NCI-H460 (cell line): Measurements from ENCODE around the gene PXYLP1. TPM values are rescaled to one million over a fixed set of nuclear protein-coding genes. Genes with fewer than 3 reads are reported as not detected.

Experiments used
- DNase-seq: peaks from one replicate; pipeline ENCODE4 v3.0.0-alpha.2; 2016; ENCODE audit warnings: low read depth; ENCODE audit errors: extremely low read depth
- total RNA-seq: library from RNA; depleted of rRNA; stranded (reverse); fragments of >200 nt; shearing (Covaris generic); gene quantifications from 2 replicates; pipeline ENCODE4 v1.2.3, GENCODE V29; 2014

Gene PXYLP1
- total RNA-seq, 1 experiment from 2014 or later, result 5.8 TPM

DNA sequence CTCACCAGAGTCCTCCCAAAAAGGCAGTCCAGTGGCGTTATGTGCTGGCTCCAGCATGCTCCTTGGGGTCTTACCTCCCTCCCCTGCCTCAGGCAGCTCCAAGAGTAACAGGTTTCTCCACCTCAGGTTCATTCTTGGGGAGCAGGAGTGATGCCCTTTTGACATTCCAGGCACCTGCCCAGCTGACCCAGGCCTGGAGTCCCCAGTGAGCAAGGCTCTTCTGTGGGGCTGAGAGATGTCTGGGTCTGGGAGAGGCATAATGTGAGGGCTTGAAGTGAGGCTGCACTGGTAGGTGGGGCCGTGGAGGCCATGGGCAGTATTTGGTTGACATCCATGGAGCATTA, 15.3 kb downstream of the PXYLP1 start:
- no peak for DNase-seq

DNA sequence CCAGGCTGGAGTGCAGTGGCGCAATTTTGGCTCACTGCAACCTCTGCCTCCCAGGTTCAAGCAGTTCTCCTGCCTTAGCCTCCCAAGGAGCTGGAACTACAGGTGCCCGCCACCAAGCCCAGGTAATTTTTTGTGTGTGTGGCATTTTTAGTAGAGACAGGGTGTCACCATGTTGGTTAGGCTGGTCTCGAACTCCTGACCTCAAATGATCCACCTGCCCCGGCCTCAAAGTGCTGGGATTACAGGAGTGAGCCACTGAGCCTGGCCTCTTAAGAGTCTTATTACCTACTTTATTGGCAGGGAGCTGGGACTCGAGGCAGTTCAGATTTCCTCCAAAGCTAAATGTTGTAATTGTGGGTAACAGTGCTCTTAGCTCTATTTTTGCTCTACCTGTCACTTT, 16.4 kb downstream of the PXYLP1 start:
- DNase-seq, result no peak

DNA sequence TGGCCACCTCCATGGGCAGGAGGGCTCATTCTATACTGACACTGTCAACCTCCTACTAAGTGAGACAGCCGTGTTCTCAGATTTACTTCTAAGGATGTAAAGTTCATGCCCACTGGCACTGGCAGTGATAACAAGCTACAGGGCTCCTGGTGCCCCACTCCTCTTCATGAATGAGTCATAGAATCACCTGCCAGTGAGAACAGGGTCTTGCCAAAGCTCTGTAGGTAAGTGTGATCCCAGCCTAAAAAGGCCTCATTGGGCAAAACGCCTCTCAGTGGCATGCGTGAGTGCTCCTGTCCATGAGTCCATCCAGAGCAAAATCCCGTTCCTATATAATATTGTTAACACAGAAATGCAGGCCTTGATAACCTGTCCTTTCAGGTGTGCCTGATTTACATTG, 17.4 kb downstream of the PXYLP1 start:
- no peak for DNase-seq

DNA sequence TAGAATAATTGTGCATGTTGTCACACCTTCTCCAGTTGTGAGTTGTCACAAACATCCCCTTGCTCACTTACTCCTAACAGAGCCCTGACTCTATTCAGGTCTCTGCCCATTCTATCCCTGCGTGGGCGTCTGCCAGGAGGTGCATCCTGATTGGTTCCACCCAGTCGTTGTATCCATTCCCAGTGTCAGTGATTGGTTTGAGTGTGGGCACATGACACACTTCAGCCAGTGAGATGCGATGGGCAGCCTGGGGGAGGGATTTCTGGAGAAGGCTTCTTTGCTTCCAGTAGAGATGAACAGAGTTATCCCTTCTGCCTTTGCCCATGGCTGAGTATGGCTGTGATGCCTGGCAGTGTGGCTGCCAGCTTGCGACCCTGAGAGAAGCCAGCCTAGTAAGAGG, 18.7 kb downstream of the PXYLP1 start:
- DNase-seq, result no peak

DNA sequence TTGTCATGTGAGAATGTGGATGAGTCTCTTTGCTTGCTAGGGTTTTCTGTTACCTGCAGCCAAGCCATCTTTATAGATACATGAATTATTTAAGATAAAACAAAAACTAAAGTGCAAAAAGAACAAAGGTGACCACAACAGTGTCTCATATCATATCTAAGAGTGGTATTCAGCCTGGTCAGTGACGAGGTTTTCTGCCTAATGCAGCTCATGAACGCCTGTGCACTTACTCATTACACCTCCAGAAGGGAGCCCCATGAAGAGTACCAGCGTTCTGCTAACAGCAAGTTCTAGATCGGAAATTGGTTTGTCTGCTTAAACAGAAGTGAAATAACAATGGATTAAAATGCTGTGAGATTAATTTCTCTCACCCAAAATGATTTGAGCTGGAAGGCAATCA, 19.2 kb downstream of the PXYLP1 start:
- DNase-seq, result no peak

DNA sequence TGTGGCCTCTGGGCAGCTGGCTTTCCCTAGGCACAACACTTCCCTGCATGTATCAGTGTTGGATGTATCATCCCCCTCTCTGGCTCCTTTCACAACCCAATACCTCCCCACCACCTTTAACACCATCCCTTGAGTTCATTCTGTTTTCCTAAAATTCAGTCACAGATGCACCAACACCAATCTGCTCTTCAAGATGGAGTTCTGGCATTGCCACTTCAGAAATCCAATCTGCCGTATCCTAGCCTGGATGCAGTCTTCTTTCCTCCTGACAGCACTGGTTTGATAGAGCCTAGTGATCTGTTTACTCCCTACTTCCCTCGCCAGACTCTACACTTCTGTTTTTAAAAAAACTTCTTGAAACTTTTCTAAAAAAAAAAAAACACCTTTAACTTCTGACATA, 21.7 kb downstream of the PXYLP1 start:
- DNase-seq, result no peak

DNA sequence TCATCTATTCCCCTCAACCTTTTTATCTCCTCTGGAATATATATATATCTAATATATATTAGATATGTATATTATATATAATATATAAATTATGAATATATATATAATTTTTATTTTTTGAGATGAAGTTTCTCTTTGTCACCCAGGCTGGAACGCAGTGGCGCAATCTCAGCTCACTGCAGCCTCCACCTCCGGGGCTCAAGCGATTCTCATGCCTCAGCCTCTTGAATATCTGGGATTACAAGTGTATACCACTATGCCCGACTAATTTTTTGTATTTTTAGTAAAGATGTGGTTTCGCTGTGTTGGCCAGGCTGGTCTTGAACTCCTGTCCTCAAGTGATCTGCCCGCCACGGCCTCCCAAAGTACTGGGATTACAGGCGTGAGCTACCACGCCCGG, 22.2 kb downstream of the PXYLP1 start:
- no peak for DNase-seq

DNA sequence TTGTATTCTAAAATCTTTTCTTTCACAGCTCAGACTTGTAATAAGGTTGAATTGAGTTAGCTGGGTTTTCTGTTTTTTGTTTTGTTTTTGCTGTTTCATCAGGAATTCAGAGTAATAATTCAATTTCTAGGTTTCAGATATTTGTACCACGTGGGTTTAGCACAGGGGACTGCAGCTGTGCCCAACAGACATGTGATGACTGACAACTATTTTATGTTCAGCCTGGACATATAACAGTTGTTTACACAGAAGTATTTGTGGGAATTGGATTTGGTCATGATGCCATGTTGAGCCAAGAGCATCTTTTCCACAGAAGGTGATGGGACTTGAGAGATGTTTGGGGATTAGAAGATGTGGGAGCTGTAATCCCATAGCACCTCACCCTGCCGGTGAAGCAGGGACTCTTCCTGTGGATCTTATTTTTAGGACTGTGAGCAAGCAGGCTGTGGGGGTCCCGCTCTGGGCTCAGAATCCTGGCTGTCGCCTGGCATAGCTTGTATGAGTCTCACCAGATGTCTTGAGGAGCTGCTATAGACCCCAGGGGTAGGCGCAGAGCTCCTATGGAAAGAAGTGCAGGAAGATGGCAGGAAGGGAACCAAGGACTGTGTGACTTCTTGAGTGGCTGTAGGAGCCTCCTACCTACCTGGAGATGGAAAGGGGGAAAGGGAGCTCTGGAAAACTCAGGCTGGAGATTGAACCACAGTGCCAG, 23.7 kb downstream of the PXYLP1 start:
- DNase-seq, result no peak

DNA sequence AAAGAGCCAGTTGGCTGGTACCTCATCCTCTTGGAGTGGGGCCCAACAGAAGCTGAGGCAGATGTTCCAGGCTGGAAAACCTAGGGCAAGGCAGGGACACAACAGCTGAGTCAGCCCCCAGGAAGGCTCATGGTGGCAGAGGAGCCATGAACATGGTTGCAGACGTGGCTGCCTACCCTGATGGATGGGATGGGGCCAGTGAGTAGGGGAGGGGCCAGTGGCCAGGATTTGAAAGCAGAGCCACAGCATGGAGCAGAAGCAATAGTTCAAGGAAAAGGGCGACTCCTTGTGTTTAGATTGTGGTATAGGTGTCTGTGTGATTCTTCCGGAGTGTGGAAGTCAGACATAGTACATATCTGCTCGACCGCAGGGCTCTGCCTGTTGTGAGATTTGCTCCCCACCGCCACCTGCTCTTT, 24.2 kb downstream of the PXYLP1 start:
- DNase-seq, result no peak

DNA sequence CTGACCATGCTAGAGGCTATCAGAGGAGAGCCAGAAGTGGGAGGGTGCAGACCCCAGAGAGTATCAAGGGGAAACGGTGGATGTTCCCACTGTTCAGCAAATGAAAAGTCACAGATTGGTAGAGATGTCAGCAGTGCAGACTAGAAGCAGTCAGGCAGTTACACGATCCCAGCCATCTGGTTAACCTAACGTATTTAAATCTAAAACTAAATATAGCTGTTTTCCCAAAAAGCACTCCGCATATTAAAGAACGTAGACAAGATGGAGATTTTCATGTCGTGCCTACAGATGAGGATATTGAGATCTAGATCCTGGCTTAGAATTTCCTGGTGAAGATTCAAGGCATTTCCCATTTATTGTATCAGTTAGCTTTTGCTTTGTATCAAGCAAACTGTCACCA, 25.2 kb downstream of the PXYLP1 start:
- no peak for DNase-seq

DNA sequence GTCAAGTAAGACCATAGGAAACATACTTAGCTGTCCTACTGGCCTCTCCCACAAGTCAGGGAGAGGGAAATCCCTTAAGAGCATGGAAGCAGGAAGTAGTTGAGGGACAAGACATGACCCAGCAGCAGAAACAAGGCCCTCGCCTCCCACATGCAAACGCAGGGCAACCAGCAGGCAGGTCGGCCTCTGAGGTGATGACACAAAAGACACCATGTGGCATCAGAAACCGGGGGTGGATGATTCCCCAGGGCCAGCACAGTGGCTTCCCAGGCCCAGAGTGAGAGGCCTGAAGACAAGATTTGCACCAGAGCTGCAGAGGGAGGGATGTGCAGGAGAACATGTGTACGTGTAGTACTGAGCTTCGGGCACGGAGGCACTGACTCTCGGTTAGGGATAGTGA, 26.3 kb downstream of the PXYLP1 start:
- no peak for DNase-seq

DNA sequence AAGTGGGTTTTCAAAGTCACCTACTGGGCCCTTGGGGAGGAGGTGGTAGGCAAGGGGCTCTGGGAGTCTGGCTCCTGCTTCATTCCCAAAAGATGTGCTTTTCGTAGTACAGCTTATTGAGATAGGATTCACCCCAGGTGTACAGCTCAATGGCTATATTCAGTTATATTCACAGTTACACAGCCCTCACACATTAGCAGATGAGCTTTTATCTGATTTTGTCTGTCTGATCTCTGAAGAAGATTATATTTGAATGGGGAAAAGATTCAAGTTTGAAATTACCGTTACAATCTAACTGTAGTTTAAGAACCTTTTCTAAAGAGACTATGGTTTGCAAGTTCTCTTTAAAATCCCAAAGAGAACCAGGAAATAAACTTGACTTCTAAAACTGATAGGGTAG, 27.3 kb downstream of the PXYLP1 start:
- DNase-seq, result no peak

DNA sequence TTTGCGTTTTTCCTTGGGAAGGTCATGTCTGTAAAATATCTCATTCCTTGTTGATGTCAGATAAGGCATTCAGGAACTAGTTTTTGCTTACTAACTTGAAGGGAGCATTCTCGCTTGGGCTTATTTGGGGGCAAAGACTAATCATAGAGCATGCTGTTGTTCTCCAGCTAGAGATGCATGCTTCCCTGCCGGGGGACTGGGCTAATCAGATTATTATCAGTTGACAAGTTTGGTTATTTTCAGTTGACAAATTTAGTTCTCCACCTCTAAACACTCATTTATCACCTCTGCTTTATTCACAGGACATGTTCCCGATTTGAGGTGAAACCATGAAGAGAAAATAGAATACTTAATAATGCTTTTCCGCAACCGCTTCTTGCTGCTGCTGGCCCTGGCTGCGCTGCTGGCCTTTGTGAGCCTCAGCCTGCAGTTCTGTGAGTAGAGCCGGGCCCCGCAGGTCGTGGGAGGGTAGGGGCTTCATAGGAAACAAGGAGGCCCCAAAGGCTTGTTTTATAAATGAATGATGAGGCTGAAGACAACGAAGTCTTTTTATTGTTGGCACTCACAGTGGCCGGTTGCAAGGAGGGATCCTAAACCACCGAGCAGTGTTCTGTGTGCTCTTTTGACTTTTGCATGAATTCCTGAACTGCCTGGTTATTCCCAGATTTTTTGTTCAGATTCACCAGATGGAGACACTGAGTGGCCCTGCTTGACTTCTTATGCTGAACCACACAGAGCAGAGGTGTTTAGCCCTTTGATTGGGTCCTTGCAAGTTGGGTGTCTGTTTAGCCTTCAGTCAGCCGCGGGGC, 28.4 kb downstream of the PXYLP1 start:
- no peak for DNase-seq

DNA sequence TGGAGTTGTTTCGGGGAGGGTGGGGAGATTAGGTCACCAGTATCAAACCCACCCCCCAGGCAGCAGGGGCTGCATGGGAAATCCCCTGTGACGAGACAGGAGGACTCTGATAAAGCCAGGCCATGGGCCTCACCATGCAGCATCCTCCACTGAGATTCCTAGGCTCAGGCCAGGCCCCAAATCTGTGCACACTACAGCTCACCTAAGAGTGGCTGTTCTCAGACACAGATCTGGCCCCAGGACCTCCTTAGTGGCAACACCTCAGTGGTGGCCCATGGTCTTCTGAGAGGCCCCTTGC, 29.0 kb downstream of the PXYLP1 start:
- no peak for DNase-seq

DNA sequence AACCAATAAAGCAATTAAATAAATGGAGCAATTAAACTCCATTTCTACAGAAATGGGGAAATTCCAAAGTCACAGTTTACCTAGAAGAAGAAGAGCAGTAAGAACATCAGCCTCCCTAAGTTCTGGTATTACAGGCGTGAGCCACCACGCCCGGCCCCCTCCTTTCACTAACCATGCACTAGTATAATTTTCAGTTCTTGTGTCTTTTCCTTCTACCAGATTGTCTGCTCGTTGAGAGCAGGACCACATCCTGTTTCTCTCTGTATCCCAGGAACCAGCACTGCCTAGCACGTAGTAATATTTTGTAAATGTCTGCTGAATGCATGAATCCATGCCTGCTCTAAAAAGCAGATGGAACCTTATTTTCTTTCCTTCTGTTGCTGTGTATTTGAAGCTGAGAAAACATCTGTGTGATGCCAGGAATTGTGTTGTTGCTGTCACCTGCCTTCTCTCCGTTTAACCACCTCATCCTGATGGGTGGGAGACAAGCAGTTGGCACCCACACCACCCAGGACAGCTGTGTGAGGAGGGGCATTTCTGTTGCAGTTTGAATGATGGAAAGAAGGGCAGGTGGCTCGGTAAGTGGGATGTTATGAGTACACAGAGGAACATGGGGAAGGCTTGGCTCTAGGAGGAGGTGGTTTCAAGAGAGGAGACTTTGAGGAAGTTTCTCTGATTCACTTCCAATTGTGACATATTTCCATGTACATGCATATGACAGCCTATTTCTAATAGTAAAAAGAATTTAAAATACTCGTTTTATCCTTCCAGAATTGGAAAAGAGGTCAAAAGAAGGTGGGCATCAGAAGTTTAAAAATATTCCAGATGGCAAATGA, 30.1 kb downstream of the PXYLP1 start:
- no peak for DNase-seq

DNA sequence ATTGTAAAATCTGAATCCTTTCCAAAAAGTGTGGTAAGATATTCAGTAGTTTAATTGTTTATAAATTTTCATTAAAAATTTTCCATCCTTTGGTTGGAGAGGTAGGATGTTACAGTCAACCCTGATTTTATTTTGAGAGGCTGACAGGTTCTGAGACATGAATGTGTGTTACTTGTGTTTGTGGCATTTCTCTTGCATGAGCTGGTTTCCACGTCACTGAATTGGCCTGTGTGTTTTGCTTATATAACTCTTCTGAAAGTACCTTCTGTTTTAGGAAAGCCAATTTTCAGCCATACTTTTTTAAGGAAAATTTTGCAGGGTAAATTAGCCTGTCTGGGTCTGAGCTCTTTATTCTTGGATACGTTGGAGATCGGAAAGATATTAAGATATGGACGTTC, 30.7 kb downstream of the PXYLP1 start:
- DNase-seq, result no peak

DNA sequence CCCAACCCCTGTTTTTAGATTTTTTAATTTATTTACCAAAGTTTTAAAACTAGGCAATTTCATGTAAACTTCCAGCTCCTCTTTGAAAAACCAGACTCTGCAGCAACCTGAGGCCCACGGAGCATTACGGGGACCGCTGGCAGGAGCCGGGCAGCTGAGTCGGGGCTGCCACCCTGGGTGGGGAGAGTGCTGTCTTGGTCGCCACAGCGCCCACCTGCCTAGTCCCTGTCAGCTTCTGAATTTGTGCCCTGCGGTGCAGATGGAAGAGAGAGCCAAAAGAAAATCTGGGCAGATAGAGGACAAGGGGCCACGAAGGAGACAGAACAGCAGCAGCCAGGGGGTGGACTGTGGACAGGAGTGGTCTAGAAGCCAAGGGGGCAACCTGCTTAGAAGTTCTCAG, 34.6 kb downstream of the PXYLP1 start:
- DNase-seq, result no peak

DNA sequence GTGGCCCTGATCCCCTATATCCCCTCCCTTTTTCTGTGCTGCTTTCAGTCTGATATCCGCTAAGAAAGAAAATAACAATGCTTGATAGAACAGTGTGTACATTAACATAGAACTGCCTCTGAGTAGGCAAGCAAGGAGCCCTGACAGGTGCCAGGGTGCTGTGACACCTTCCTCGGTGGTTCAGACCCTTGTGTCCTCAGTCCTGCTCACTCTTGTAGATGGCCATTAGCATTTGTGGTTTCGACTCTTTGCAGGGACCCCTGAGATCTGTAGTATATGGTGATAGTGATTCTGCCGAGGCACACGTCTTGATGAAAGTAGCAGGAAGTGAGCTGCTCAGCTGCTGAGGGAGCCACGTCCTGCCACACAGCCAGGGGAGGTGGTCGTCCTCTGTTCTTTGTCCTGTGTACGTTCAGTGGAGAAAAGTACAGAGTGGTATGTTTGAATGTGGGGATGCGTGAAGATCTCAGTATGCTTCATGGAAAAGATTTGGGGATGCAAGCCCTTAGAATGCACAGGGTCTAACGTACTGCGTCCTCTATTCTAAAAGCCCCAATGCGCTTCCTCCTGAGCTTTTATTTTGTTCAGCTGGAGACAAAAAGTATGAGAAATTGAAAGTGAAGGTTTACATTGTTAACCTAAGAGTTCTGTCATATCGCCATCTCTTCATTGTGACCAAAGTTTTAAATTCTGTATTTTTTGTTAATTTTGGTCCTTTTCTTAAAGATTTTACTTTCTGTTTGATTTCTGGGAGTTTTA, 35.4 kb downstream of the PXYLP1 start:
- DNase-seq, result no peak

DNA sequence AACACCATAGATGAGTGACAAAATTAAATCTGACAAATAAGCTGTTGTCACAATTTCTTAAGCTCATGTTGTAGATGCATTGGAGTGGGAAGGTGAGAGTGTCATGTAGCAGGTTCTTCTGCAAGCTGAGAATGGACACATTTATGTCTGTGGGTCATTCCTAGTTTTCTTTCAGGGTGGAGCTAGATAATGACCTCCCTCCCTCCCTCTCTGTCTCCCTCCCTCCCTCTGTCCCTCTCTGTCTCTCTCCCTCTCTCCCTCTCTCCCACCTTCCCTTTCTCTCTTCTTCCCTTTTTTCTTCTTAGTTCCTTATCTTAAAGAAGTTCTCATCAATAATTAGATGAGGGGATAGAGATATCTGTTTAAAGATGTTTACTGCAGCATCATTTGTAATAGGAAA, 36.0 kb downstream of the PXYLP1 start:
- DNase-seq, result no peak

DNA sequence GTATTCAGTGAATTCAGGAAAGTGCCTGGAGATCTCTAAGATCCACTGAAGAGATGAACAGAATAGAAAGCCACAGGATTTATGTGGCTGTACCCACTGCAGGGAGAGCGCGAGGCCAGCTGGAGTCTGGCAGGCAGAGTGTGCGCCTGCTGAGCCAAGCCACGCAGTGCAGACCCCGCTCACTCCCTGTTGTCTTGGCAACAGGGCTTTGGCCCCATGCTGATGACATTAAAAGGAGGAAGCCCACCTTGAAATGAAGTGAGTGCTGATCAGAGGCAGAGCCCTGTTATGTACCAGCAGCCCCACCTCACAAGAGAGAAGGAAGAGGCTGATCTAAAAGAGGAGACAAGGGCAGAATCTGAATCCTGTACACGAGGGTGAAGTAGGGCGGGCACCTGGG, 36.7 kb downstream of the PXYLP1 start:
- no peak for DNase-seq

DNA sequence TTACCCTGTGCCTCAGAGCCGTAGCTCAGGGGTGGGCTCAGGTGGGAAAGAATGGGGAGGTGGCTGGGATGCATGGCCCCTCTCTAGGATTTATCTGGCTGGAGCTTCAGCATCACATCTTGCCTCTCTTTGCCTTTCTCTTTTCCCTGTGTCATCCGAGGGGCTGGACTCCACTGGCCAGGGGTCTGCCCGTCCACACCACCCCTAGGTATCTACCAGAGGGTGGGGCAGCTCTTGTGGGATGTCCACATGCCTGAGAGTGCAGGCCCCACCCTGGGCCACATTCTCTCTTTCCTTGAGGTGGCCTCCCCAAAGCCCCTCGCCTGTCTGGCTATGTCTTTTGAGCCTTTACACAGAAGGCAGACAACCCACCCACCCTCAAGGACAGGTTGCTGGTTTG, 37.2 kb downstream of the PXYLP1 start:
- DNase-seq, result no peak
